Endothelial cell of umbilical vein (primary cell): ENCODE measurements around the gene SPTSSB. TPM values are rescaled to one million over a fixed set of nuclear protein-coding genes. Genes with fewer than 3 reads are reported as not detected.

ENCODE experiments used
- BruUV-seq: library from RNA; stranded (reverse); fragments of 400-500 nt; replicated peaks from 2 replicates; lab custom pipeline; 2021; lab: Mats Ljungman, UMichigan
- CTCF ChIA-PET: fragments of 300-600, 350-600 bp; sonication (Branson Sonifier 250); formaldehyde crosslinking; loops from one replicate; lab custom pipeline; 2021; ENCODE audit warnings: antibody characterized with exemption, inconsistent platforms; lab: Charles Lee
- POLR2A ChIA-PET: fragments of 300-600, 350-600 bp; sonication (Branson Sonifier 250); formaldehyde crosslinking; loops from one replicate; lab custom pipeline; 2021; ENCODE audit warnings: antibody characterized with exemption, inconsistent platforms; lab: Charles Lee
- DNase-seq: peaks from one replicate; pipeline ENCODE4 v3.0.0-alpha.2; 2011; ENCODE audit warnings: low read depth, low spot score
- FAIRE-seq: peaks from 2 replicates; lab custom pipeline; 2011; peaks lifted over from hg19 to GRCh38; lab: Jason Lieb, UNC
- H2AFZ ChIP-seq: 2 replicates; pipeline ENCODE4 v1.6.0; 2012; ENCODE audit warnings: low read depth, low read length, control low read depth, inconsistent platforms
- H3K27ac ChIP-seq: 2 replicates; pipeline ENCODE4 v1.5.1; 2011; ENCODE audit warnings: low read depth, mild to moderate bottlenecking, control low read depth, low read length, moderate library complexity; ENCODE audit not compliant: insufficient read depth
- H3K27me3 ChIP-seq, 2 experiments: 2 replicates each; pipeline versions ENCODE4 v1.6.0 to v1.6.1; 2011; ENCODE audit warnings: low read length in 2 of 2, mixed read lengths in 1 of 2; ENCODE audit not compliant: control insufficient read depth in 2 of 2, insufficient read depth in 2 of 2
- H3K36me3 ChIP-seq, 2 experiments: 2 replicates in 1 of 2; 3 replicates in 1 of 2; pipeline ENCODE4 v1.5.1; 2011; ENCODE audit warnings: low read length in 2 of 2, mild to moderate bottlenecking in 1 of 2, moderate library complexity in 1 of 2; ENCODE audit not compliant: control insufficient read depth in 2 of 2, insufficient read depth in 2 of 2; ENCODE audit errors: extremely low read depth in 1 of 2
- H3K4me1 ChIP-seq: 3 replicates; pipeline ENCODE4 v1.5.1; 2011; ENCODE audit warnings: mild to moderate bottlenecking, low read length; ENCODE audit not compliant: control insufficient read depth, insufficient read depth; ENCODE audit errors: extremely low read depth
- H3K4me2 ChIP-seq: 2 replicates; pipeline ENCODE4 v1.6.1; 2011; ENCODE audit warnings: low read length, control low read depth, mixed read lengths; ENCODE audit not compliant: insufficient read depth
- H3K4me3 ChIP-seq, 3 experiments: fragments of 200-600 bp in 1 of 3; sonication (generic), shearing (Covaris generic) in 1 of 3; replicated peaks in 1 of 3; 2 replicates each; pipeline ENCODE4 v1.5.1; 2011 to 2016; ENCODE audit warnings: control low read depth in 3 of 3, low read length in 3 of 3, mild to moderate bottlenecking in 2 of 3, inconsistent platforms in 1 of 3, low read depth in 1 of 3, moderate library complexity in 1 of 3; ENCODE audit not compliant: insufficient read depth in 1 of 3
- H3K79me2 ChIP-seq: 2 replicates; pipeline ENCODE4 v1.6.0; 2012; ENCODE audit warnings: low read length, inconsistent platforms; ENCODE audit not compliant: control insufficient read depth, insufficient read depth
- H3K9ac ChIP-seq: replicated peaks from 2 replicates; pipeline ENCODE3; 2011; ENCODE audit warnings: low read length, control low read depth; ENCODE audit not compliant: insufficient read depth; ENCODE audit errors: extremely low read depth
- H3K9me1 ChIP-seq: replicated peaks from 3 replicates; pipeline ENCODE4 v1.6.0; 2011; ENCODE audit warnings: mild to moderate bottlenecking, low read length; ENCODE audit not compliant: control insufficient read depth, insufficient read depth; ENCODE audit errors: extremely low read depth
- H3K9me3 ChIP-seq: replicated peaks from 2 replicates; pipeline ENCODE4 v1.5.1; 2012; ENCODE audit warnings: low read length, inconsistent platforms; ENCODE audit not compliant: control insufficient read depth, insufficient read depth
- H4K20me1 ChIP-seq: replicated peaks from 2 replicates; pipeline ENCODE3; 2011; ENCODE audit warnings: mild to moderate bottlenecking, low read length; ENCODE audit not compliant: control insufficient read depth, insufficient read depth; ENCODE audit errors: extremely low read depth
- MYC ChIP-seq: IDR thresholded peaks from one replicate; pipeline ENCODE4 v1.6.1; 2011; ENCODE audit warnings: mild to moderate bottlenecking, low read depth, low read length
- POLR2A ChIP-seq: IDR thresholded peaks from 2 replicates; pipeline ENCODE4 v1.6.1; 2012; ENCODE audit warnings: low read depth, mild to moderate bottlenecking, control low read depth, low read length
- dilution Hi-C: fragments of 300-500 bp; cut with MboI; formaldehyde crosslinking; loops from one replicate; pipeline ENCODE4 v1.15.0; 2019; ENCODE audit warnings: low sequenced_read_pairs; ENCODE audit not compliant: extremely low pct_ligation_motif_present
- intact Hi-C: fragments of 100-400 bp; cut with micrococcal nuclease; formaldehyde crosslinking; loops from one replicate; pipeline ENCODE4 v1.10.0; 2022
- polyA plus RNA-seq, 4 experiments: library from polyadenylated mRNA; depleted of rRNA in 3 of 4; stranded (reverse) in 3 of 4; unstranded in 1 of 4; fragments of >200 nt; gene quantifications; 2 replicates each; pipeline versions ENCODE4 v1.2.1 to v1.2.3, GENCODE V29; 2011 to 2012; ENCODE audit warnings: missing spikeins in 1 of 4
- total RNA-seq: library from RNA; stranded (reverse); gene quantifications from 2 replicates; pipeline ENCODE4 v1.2.3, GENCODE V29; 2021

The SPTSSB gene
- total and polyA plus RNA-seq, 2 donors (not counting 3 experiments of a cell fraction or from before 2014, with no cell fraction given), result not detected

DNA sequence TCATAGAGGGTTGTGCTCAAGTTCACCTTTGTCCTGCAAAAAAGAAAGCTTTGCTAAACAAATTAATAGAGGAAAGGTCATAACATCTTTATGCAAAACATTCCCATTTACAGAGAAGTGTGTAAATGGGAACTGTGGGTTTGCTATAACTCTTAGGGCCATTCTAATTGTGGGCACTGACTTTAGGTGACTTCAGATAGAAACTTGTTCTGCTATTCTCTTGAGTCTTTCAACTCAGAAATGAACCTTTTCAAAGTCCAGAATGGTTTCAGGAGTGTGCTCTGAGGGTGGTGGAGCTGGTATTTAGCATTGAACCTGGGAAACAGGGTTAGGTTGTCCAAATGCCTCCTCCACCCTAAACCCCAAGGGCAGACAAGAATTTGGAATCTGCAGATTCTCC is 34.0 kb downstream of the SPTSSB start:
- H2AFZ ChIP-seq, result no peak overlapping the region
- no peak overlapping the region for H3K4me2 ChIP-seq
- no peaks in the 10 kb centered on the region for H4K20me1 ChIP-seq
- dilution Hi-C loops (no loop called here), intact Hi-C loops (no loop called here)
- CTCF ChIA-PET, result interaction anchor here (1.3 kb wide), 1 partner anchor 19 kb away, joined by 3 read pairs; no protein-coding TSS in a partner anchor
- TF ChIP-seq MYC, result no peak
- no TSS peak for BruUV-seq
- no peak overlapping the region for H3K4me3 ChIP-seq
- peaks cover 0 to 9% of the 10 kb centered on the region in 2 experiments for H3K27me3 ChIP-seq
- H3K79me2 ChIP-seq, result no peaks in the 10 kb centered on the region
- H3K9ac ChIP-seq, result no peak overlapping the region
- H3K9me3 ChIP-seq, result no peaks in the 10 kb centered on the region
- POLR2A ChIA-PET, result no interaction called here
- H3K9me1 ChIP-seq, result no peaks in the 10 kb centered on the region
- H3K36me3 ChIP-seq, result no peaks in the 10 kb centered on the region
- FAIRE-seq (no peak), DNase-seq (no peak)
- no peaks in the 10 kb centered on the region for H3K4me1 ChIP-seq
- H3K27ac ChIP-seq, result no peak overlapping the region

DNA sequence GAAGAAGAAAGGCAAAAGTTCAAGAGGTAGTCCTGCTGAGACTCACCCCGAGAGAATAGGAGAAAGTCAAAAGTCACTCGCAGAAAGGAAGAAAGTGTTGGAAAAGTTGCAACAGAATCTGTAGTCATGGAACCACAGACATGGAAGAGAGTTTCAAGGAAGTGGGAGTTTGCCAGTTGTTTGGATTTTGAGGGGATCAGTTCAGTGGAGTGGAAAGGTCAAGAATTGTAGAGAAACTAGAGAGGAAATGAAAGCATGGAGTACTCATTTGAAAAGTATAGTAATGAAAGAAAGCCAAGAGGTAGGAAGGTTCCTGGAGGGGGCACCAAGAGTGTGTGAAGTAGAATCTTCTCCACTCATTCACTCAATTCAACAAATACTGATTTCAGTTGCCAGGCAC is 34.7 kb downstream of the SPTSSB start:
- dilution Hi-C loops, result no loop called here
- Histone ChIP-seq H3K27me3 (peaks cover 0 to 6% of the 10 kb centered on the region in 2 experiments), H3K4me2 (no peak overlapping the region), H3K27ac (no peak overlapping the region), H2AFZ (no peak overlapping the region), H3K79me2 (no peaks in the 10 kb centered on the region), H3K36me3 (no peaks in the 10 kb centered on the region), H4K20me1 (no peaks in the 10 kb centered on the region), H3K9ac (no peak overlapping the region), H3K4me3 (no peak overlapping the region), H3K9me1 (no peaks in the 10 kb centered on the region), H3K4me1 (no peaks in the 10 kb centered on the region), H3K9me3 (no peaks in the 10 kb centered on the region)
- CTCF ChIA-PET, result no interaction called here
- no TSS peak for BruUV-seq
- POLR2A ChIA-PET, result no interaction called here
- intact Hi-C loops, result no loop called here
- TF ChIP-seq POLR2A, result no peak
- FAIRE-seq (no peak), DNase-seq (no peak)
